ENCODE data around the gene INIP.

DNA sequence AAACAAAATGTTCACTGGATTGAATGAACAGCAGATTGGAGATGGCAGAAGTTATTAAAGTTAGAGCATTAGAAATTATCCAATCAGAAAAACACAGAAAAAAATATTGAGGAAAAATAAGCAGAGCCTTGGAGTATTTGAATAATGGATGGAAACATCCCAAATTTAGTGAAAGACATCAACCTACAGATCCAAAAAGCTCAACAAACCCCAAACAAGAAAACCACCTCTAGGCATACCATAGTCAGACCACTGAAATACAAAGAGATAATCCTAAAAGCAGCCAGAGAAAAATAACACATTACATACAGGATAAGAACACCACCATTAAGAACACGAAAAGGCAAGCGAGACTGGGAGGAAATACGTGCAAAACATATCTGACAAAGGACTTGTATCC, 5.2 kb downstream of the INIP start:
- TF ChIP-seq, protein P1, sequence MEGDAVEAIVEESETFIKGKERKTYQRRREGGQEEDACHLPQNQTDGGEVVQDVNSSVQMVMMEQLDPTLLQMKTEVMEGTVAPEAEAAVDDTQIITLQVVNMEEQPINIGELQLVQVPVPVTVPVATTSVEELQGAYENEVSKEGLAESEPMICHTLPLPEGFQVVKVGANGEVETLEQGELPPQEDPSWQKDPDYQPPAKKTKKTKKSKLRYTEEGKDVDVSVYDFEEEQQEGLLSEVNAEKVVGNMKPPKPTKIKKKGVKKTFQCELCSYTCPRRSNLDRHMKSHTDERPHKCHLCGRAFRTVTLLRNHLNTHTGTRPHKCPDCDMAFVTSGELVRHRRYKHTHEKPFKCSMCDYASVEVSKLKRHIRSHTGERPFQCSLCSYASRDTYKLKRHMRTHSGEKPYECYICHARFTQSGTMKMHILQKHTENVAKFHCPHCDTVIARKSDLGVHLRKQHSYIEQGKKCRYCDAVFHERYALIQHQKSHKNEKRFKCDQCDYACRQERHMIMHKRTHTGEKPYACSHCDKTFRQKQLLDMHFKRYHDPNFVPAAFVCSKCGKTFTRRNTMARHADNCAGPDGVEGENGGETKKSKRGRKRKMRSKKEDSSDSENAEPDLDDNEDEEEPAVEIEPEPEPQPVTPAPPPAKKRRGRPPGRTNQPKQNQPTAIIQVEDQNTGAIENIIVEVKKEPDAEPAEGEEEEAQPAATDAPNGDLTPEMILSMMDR (IDR thresholded peaks at IDR 0.05; ENCODE audit: poor library complexity, severe bottlenecking): no peak
- TF ChIP-seq POLR2AphosphoS5 (IDR thresholded peaks at IDR 0.05) (no peak), RAD21 (conservative IDR thresholded peaks at IDR 0.05) (no peak), TAF1 (IDR thresholded peaks at IDR 0.05; ENCODE audit: low read depth) (no peak), EP300 (conservative IDR thresholded peaks at IDR 0.05; ENCODE audit: poor library complexity, severe bottlenecking) (no peak), EZH2 (IDR thresholded peaks at IDR 0.05; ENCODE audit: borderline replicate concordance, insufficient read depth, low read length, poor library complexity, severe bottlenecking) (no peak)
